Lung (tissue), 12 donors: ENCODE measurements around the gene SPECC1L. TPM values are rescaled to one million over a fixed set of nuclear protein-coding genes. Genes with fewer than 3 reads are reported as not detected.

Experiments used
- ATAC-seq: fragments of 200-7000 bp; cut with Tn5 transposase; one replicate; pipeline ENCODE4 v1.9.1; 2020; ENCODE audit warnings: moderate number of reproducible peaks; ENCODE audit not compliant: insufficient read depth, low FRiP score
- DNase-seq, 3 donors: peaks; one replicate each; pipeline ENCODE4 v3.0.0-alpha.2; 2013 to 2017
- H3K27ac ChIP-seq, 2 donors: one replicate each; pipeline ENCODE4 v1.5.1; 2013; ENCODE audit warnings: mild to moderate bottlenecking in 2 of 2, moderate library complexity in 2 of 2, control low read depth in 1 of 2, inconsistent platforms in 1 of 2, low read depth in 1 of 2, low read length in 1 of 2
- H3K27me3 ChIP-seq, 3 donors: one replicate each; pipeline ENCODE4 v1.5.1; 2013; ENCODE audit warnings: low read length in 2 of 3; ENCODE audit not compliant: control insufficient read depth in 3 of 3, insufficient read depth in 3 of 3
- H3K36me3 ChIP-seq, 4 donors: one replicate each; pipeline ENCODE4 v1.5.1; 2013; ENCODE audit warnings: low read length in 4 of 4, mild to moderate bottlenecking in 1 of 4, moderate library complexity in 1 of 4; ENCODE audit not compliant: control insufficient read depth in 4 of 4, insufficient read depth in 4 of 4
- H3K4me1 ChIP-seq, 5 donors: one replicate each; pipeline ENCODE4 v1.5.1; 2013; ENCODE audit warnings: low read length in 5 of 5, mild to moderate bottlenecking in 2 of 5, moderate library complexity in 1 of 5; ENCODE audit not compliant: control insufficient read depth in 5 of 5, insufficient read depth in 5 of 5
- H3K4me3 ChIP-seq: one replicate; pipeline ENCODE4 v1.5.1; 2013; ENCODE audit warnings: mild to moderate bottlenecking, control low read depth, moderate library complexity
- H3K9ac ChIP-seq, 2 donors: one replicate each; pipeline ENCODE4 v1.5.1; 2013; ENCODE audit warnings: low read length in 2 of 2, control low read depth in 1 of 2; ENCODE audit not compliant: insufficient read depth in 1 of 2
- H3K9me3 ChIP-seq, 4 donors: one replicate each; pipeline ENCODE4 v1.5.1; 2013; ENCODE audit warnings: low read length in 3 of 4, mild to moderate bottlenecking in 1 of 4, moderate library complexity in 1 of 4; ENCODE audit not compliant: control insufficient read depth in 4 of 4, insufficient read depth in 3 of 4
- WGBS, 2 donors: extraction: QIAGEN DNeasy Blood & Tissue Kit; methylation state at CpG; one replicate each; pipeline ENCODE4 v1.1.7; 2013; 5-methylcytosine and 5-hydroxymethylcytosine counted together
- polyA plus RNA-seq, 2 donors: library from polyadenylated mRNA; stranded (reverse); fragments of 200-250 nt; gene quantifications; one replicate each; pipeline ENCODE4 v1.2.1, GENCODE V29; 2013
- total RNA-seq, 2 donors: library from RNA; depleted of rRNA in 1 of 2; stranded (reverse); fragments of >200 nt in 1 of 2; gene quantifications; one replicate each; pipeline ENCODE4 v1.2.1, GENCODE V29; 2014 to 2021
- TF ChIP-seq, protein P1 (sequence below): IDR thresholded peaks from 2 replicates; pipeline ENCODE4 v1.5.1; 2012; ENCODE audit warnings: mild to moderate bottlenecking; ENCODE audit errors: control extremely low read depth, extremely low read depth
- donor health status: control.
- donor health status: control.
- donor health status: Bipolar disorder and iron deficiency.
- donor health status: healthy.
- donor health status: DM: yes; HTN: yes; CAD: no.

The SPECC1L gene
- total and polyA plus RNA-seq, 4 donors, result 10.4 to 83.9 (median 37.8) TPM

DNA sequence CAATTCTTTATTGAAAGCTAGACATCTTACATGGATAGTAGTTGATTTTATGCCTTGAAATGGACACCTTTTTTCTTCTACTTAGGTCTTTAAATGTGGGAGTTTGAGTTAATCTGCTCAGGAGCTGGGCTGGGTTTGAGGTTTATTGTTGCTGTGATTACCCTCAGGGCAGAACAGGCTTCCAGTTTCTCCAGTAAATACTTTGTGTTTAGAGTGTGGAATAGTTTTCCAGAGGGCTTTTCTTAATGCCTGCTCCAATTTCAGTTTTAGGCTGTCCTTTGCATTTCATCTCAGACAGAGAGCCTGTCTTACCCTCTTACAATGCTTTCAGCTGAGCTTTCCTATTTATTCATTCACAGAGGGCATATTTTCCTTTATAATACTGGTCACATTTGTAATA, 86.9 kb downstream of the SPECC1L start:
- Histone ChIP-seq H3K27ac (no peak overlapping the region), H3K36me3 (peaks cover 10 to 57% (median 24%) of the 10 kb centered on the region in 4 donors)
- no peak for DNase-seq

DNA sequence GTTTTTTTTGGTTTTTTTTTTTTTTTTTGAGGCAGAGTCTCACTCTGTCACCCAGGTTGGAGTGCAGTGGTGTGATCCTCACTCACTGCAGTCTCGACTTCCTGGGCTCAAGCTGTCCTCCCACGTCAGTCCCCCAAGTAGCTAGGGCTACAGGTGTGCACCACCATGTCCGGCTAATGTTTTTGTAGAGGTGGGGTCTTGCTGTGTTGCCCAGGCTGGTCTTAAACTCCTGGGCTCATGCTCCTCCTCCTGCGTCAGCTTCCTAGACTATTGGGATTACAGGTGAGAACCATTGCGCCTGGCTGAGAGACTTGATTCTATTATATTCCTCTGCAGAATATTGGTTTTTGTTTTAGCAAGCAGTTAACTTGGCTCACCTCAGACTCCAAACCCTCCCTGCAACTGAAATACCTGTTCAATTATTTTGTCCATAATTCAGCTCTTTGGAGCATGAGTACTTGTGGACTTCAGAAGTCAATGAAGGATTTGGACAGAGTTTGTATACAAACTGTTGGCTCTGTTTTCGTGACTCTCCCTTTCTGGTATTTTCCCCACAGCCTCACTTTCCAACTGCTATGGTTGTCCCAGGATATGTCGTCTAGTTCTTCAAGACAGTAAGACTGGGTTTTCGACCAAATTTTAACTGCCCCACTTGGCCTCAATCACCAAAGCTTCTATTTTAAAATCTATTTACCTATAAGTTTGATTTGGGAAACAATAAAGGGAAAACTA, 87.6 kb downstream of the SPECC1L start:
- TF ChIP-seq, protein P1, sequence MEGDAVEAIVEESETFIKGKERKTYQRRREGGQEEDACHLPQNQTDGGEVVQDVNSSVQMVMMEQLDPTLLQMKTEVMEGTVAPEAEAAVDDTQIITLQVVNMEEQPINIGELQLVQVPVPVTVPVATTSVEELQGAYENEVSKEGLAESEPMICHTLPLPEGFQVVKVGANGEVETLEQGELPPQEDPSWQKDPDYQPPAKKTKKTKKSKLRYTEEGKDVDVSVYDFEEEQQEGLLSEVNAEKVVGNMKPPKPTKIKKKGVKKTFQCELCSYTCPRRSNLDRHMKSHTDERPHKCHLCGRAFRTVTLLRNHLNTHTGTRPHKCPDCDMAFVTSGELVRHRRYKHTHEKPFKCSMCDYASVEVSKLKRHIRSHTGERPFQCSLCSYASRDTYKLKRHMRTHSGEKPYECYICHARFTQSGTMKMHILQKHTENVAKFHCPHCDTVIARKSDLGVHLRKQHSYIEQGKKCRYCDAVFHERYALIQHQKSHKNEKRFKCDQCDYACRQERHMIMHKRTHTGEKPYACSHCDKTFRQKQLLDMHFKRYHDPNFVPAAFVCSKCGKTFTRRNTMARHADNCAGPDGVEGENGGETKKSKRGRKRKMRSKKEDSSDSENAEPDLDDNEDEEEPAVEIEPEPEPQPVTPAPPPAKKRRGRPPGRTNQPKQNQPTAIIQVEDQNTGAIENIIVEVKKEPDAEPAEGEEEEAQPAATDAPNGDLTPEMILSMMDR, result no peak
- Histone ChIP-seq H3K9me3 (peaks cover 0 to 6% (median 0%) of the 10 kb centered on the region in 4 donors), H3K9ac (no peak overlapping the region), H3K4me3 (no peak overlapping the region), H3K36me3 (peaks cover 14 to 56% (median 26%) of the 10 kb centered on the region in 4 donors), H3K27me3 (no peaks in the 10 kb centered on the region), H3K4me1 (peaks cover 0 to 9% (median 3%) of the 10 kb centered on the region in 5 donors), H3K27ac (no peak overlapping the region)
- 87 to 88% methylated on average over 8 of the region's 8 CpGs for WGBS, 2 donors
- no peak for DNase-seq
- no peak for ATAC-seq

More for the DNA sequence above, 86.9 kb downstream of the SPECC1L start:
- no peak overlapping the region for H3K9ac ChIP-seq
- H3K9me3 ChIP-seq, result peaks cover 0 to 6% (median 0%) of the 10 kb centered on the region in 4 donors
- no peaks in the 10 kb centered on the region for H3K27me3 ChIP-seq
- H3K4me3 ChIP-seq, result no peak overlapping the region
- ATAC-seq, result no peak
- H3K4me1 ChIP-seq, result peaks cover 0 to 9% (median 3%) of the 10 kb centered on the region in 5 donors
- TF ChIP-seq, protein P1, result no peak

DNA sequence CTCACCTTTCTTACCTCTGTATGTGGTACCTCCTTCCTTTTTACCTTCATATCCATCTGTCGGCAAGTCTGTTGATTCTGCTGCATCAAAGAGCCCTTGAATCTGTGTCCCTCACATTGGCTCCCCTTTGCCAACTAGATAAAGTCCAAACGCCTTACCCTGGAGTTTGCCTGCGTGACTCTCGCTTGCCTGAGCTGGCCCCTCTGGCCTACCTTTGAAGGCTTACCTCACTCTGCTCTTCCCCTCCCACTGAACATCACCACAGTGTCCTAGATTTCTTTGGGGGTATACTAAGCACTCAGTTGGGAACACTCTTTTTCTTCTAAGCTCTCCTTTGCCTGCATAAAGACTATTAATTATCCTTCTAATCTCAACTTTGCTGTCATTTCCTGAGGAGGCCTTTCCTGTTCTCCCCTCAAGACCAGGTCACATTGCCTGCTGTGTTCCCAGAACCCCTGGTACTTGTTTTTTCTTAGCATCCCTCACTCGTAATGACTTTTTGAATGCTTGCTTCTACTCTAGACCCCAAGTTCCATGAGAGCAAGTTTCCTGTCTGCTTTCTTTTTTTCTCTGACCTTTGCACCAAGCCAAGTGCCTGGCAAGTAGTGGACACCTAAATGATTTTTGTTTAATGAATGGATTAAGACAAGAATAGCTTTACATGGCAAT, 89.0 kb downstream of the SPECC1L start:
- ATAC-seq (no peak), DNase-seq (peak in 2 of 3 donors; percentile 12 to 47)
- no peak overlapping the region for H3K9ac ChIP-seq
- no peak overlapping the region for H3K4me3 ChIP-seq
- H3K9me3 ChIP-seq, result peaks cover 0 to 3% (median 0%) of the 10 kb centered on the region in 4 donors
- no peaks in the 10 kb centered on the region for H3K27me3 ChIP-seq
- TF ChIP-seq, protein P1, result no peak
- peak overlapping the region in 1 of 2 donors; percentile 26 for H3K27ac ChIP-seq
- peaks cover 14 to 52% (median 25%) of the 10 kb centered on the region in 4 donors for H3K36me3 ChIP-seq
- WGBS, 2 donors, result 65 to 80% methylated on average over 5 of the region's 5 CpGs
- peaks cover 0 to 9% (median 3%) of the 10 kb centered on the region in 5 donors for H3K4me1 ChIP-seq
